Uterus (tissue), 4 donors: ENCODE measurements around the gene SMR3B. TPM values are rescaled to one million over a fixed set of nuclear protein-coding genes. Genes with fewer than 3 reads are reported as not detected.

ENCODE experiments used
- DNase-seq, 2 donors: peaks; one replicate each; pipeline ENCODE4 v3.0.0-alpha.2; 2019 to 2020
- H3K27ac ChIP-seq, 2 donors: fragments of 200-600 bp; sonication (generic); 1 replicate in 1 of 2; 2 replicates in 1 of 2; pipeline ENCODE4 v1.5.1; 2016 to 2018
- H3K27me3 ChIP-seq, 2 donors: fragments of 200-600 bp; sonication (generic); one replicate each; pipeline ENCODE4 v1.5.1; 2018 to 2019; ENCODE audit warnings: control low read depth in 1 of 2
- H3K36me3 ChIP-seq, 2 donors: fragments of 200-600 bp; sonication (generic); one replicate each; pipeline ENCODE4 v1.5.1; 2019; ENCODE audit warnings: control low read depth in 1 of 2
- H3K4me1 ChIP-seq, 2 donors: fragments of 200-600 bp; sonication (generic); one replicate each; pipeline ENCODE4 v1.5.1; 2018 to 2019; ENCODE audit warnings: control low read depth in 1 of 2
- H3K4me3 ChIP-seq, 2 donors: fragments of 200-600 bp; sonication (generic); 1 replicate in 1 of 2; 2 replicates in 1 of 2; pipeline ENCODE4 v1.5.1; 2018 to 2019; ENCODE audit warnings: mild to moderate bottlenecking in 1 of 2
- H3K9me3 ChIP-seq, 2 donors: fragments of 200-600 bp; sonication (generic); one replicate each; pipeline ENCODE4 v1.5.1; 2019; ENCODE audit warnings: control low read depth in 1 of 2
- POLR2A ChIP-seq, 2 donors: fragments of 450-650 bp; IDR thresholded peaks; one replicate each; pipeline ENCODE4 v1.6.1; 2016; ENCODE audit warnings: antibody characterized with exemption in 2 of 2, mild to moderate bottlenecking in 1 of 2, moderate library complexity in 1 of 2
- intact Hi-C: fragments of 100-400 bp; cut with DNase I; formaldehyde crosslinking; loops from one replicate; pipeline ENCODE4 v1.15.1; 2023; ENCODE audit warnings: low total_unique reads
- total RNA-seq, 4 donors: library from RNA; depleted of rRNA in 3 of 4; stranded (reverse); fragments of >200 nt in 3 of 4; gene quantifications; one replicate each; pipeline versions ENCODE4 v1.1.0 to v1.2.4, GENCODE V29; 2014 to 2023
- TF ChIP-seq, protein P1 (sequence below), 4 experiments: fragments of 200-600 bp in 2 of 4; fragments of 450-650 bp in 2 of 4; sonication (generic) in 2 of 4; IDR thresholded peaks; one replicate each; pipeline ENCODE4 v1.5.1; 2016 to 2019; ENCODE audit warnings: antibody characterized with exemption in 4 of 4, mild to moderate bottlenecking in 2 of 4, moderate library complexity in 1 of 4
- donor health status: DM: yes; HTN: yes; CAD: no.

The SMR3B gene
- total RNA-seq, 4 donors from 2014 or later: not detected

DNA sequence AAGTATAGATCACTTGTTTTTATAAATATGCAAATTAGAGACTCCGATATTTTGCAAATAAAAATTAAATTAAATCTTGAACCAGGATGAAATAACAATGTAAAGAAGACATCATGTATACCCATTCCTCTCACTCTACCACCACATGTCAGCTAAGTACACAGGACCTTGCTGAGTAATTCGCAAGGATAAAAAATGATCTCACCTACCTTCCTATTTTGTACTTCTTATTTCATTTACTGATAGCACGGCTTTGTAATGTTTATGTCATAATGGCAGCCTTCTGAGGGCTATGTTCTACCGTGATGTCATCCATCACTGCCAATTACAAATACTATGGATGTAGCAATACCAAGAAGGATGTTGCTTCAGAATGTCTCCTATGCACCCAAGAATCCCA is 10.9 kb upstream of the SMR3B start:
- intact Hi-C loops: no loop called here
- no peak for DNase-seq
- TF ChIP-seq POLR2A (IDR thresholded peaks at IDR 0.05): no peak
- Histone ChIP-seq H3K9me3 (no peaks in the 10 kb centered on the region), H3K27me3 (no peaks in the 10 kb centered on the region), H3K27ac (no peak overlapping the region), H3K4me3 (no peak overlapping the region), H3K36me3 (no peaks in the 10 kb centered on the region), H3K4me1 (no peaks in the 10 kb centered on the region)

GRCh38 chr4:70372760-70373159 is 10.2 kb upstream of the SMR3B start:
- TF ChIP-seq POLR2A (IDR thresholded peaks at IDR 0.05): no peak
- TF ChIP-seq, protein P1, sequence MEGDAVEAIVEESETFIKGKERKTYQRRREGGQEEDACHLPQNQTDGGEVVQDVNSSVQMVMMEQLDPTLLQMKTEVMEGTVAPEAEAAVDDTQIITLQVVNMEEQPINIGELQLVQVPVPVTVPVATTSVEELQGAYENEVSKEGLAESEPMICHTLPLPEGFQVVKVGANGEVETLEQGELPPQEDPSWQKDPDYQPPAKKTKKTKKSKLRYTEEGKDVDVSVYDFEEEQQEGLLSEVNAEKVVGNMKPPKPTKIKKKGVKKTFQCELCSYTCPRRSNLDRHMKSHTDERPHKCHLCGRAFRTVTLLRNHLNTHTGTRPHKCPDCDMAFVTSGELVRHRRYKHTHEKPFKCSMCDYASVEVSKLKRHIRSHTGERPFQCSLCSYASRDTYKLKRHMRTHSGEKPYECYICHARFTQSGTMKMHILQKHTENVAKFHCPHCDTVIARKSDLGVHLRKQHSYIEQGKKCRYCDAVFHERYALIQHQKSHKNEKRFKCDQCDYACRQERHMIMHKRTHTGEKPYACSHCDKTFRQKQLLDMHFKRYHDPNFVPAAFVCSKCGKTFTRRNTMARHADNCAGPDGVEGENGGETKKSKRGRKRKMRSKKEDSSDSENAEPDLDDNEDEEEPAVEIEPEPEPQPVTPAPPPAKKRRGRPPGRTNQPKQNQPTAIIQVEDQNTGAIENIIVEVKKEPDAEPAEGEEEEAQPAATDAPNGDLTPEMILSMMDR (IDR thresholded peaks at IDR 0.05): no peak
- Histone ChIP-seq H3K4me1 (no peaks in the 10 kb centered on the region), H3K36me3 (no peaks in the 10 kb centered on the region), H3K9me3 (no peaks in the 10 kb centered on the region), H3K27me3 (no peaks in the 10 kb centered on the region), H3K27ac (no peak overlapping the region), H3K4me3 (no peak overlapping the region)
- intact Hi-C loops: no loop called here
- no peak for DNase-seq

DNA sequence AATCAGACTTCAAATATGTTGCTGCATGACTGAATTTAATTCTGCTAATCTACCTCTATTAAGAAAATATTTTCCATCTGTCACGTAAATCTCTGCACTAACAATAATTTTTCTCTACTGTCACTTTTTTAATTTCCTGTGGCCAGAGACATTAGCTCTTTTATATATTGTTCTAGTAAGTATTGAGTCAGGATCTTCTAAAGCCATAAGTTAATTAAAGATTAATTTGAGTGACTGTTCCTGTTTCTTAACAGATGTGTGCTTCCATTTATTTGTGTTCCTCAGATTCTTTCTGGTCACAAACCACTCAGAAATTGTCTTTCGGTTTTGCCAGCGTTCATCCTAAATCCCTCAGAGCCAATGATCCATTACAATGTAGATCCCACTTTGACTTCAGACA is 2.4 kb upstream of the SMR3B start:
- intact Hi-C loops: no loop called here
- TF ChIP-seq, protein P1 (IDR thresholded peaks at IDR 0.05): no peak
- TF ChIP-seq POLR2A (IDR thresholded peaks at IDR 0.05): no peak
- DNase-seq: no peak
- Histone ChIP-seq H3K27me3 (no peaks in the 10 kb centered on the region), H3K9me3 (no peaks in the 10 kb centered on the region), H3K4me1 (no peaks in the 10 kb centered on the region), H3K36me3 (no peaks in the 10 kb centered on the region), H3K4me3 (no peak overlapping the region), H3K27ac (no peak overlapping the region)

DNA sequence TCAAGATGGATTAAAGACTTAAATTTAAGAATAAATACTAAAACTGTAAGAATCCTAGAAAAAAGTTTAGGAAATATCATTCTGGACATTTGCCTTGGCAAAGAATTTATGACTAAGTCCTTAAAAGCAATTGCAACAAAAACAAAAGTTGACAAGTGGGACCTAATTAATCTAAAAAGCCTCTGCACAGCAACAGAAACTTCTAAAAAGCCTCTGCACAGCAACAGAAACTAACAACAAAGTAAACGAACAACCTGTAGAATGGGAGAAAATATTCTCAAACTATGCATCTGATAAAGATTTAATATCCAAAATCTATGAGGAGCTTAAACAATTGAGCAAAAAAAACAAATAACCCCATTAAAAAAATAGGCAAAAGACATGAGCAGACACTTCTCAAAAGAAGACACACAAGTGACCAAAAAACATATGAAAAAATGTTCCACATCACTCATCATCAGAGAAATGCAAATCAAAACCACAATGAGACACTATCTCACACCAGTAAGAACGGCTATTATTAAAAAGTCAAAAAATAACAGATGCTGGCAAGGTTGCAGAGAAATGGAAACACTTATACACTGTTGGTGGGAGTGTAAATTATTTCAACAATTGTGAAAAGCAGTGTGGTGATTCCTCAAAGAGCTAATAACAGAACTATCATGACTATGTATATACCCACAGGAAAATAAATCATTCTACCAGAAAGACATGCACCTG is 9.3 kb downstream of the SMR3B start:
- Histone ChIP-seq H3K27me3 (no peaks in the 10 kb centered on the region), H3K4me1 (no peaks in the 10 kb centered on the region), H3K9me3 (no peaks in the 10 kb centered on the region), H3K4me3 (no peak overlapping the region), H3K27ac (no peak overlapping the region), H3K36me3 (no peaks in the 10 kb centered on the region)
- no peak for DNase-seq
- intact Hi-C loops: no loop called here
- no peak for TF ChIP-seq POLR2A (IDR thresholded peaks at IDR 0.05)
- TF ChIP-seq, protein P1 (IDR thresholded peaks at IDR 0.05): no peak

- no peak within 1 kb of the TSS for H3K27ac ChIP-seq
Measured at GRCh38 chr4:70397580-70397979, 14.6 kb downstream of the SMR3B start, which contains the start of gene OPRPN. TSS of gene OPRPN (plus strand) at chr4:70397940. CDS start at chr4:70399286, 1,346 bp downstream.

More at GRCh38 chr4:70397580-70397979, 14.6 kb downstream of the SMR3B start, which contains the start of gene OPRPN:
- Histone ChIP-seq H3K4me3 (no peak within 1 kb of the TSS), H3K9me3 (no peaks in the 10 kb centered on the region), H3K36me3 (no peaks in the 10 kb centered on the region), H3K27me3 (no peaks in the 10 kb centered on the region), H3K4me1 (no peaks in the 10 kb centered on the region)
- no peak for DNase-seq
- intact Hi-C loops: no loop called here
- TF ChIP-seq, protein P1 (IDR thresholded peaks at IDR 0.05): no peak
- no peak for TF ChIP-seq POLR2A (IDR thresholded peaks at IDR 0.05)
